GM19240 (cell line): ENCODE measurements around the gene MCFD2.

ENCODE experiments used
- DNase-seq: peaks from one replicate; pipeline ENCODE4 v3.0.0; 2011; ENCODE audit warnings: low spot score; ENCODE audit not compliant: insufficient read length

MCFD2 gene

DNA sequence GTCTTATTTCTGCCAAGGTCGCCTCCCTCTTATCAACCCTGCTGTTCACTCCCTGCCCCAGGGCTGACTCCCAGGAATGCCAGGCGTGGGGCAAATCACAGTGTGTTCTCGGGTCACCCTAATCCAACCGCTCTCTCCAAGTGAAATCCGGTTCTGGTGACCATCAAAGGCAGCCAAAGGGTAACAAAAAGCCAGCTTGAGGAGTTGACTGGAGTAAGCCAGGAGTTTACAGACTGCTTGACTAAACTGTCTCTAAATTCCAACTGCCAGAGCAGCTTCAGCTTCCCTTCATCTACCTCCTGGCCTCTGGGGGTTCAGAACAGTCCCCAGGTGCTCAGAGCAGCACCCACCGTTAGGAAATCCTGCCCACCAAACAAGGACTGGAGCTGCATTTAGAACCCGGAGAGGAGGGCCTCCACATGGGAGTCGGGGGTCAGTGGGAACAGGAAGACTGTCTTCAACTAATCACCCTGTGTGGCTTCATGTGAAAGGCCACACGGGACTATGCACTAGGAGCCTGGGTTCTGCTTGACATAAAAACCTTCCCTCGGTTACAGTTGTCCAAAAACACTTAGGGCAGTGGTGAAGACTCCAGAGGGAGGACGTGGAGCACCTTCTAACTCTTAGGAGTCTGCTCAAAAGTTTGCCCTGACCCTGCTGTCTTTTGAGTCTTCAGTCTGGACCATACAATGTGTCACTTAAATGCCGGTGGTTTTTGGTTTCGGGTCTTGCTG, 24.2 kb upstream of the MCFD2 start:
- DNase-seq = no peak

DNA sequence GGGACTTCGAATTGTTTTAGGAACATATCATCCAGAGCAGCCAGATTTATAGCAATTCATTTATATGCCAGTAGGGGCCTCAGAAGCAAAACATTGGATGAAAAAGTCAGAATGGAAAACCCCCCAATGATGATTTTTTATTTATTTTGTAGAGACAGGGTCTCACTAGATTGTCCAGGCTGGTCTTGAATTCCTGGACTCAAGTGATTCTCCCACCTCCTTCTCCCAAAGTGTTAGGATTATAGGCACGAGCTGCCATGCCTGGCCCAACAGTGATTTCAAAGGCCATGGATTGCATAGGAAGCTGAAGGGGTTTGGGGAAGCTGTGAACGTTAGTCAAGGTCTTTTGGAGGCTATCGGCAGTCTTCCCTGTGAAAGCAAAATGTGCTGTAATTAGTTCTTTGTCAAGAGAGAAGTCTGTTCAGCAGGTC, 21.9 kb upstream of the MCFD2 start:
- DNase-seq = no peak

DNA sequence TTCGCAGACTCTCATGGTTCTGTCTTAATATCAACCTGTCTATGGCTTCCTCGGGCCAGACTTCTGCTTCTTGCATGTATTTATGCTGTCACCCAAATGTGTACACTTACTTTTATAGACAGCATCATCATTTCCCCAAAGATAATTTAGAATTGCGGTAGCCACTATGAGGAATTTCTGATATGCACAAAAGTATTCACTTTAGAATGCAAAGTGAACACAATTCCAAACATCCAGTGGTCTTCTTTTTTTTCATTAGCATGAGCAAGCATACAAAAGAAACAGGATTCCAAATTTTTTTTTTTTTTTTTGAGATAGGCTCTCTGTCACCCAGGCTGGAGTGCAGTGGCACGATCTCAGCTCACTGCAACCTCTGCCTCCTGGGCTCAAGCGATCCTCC, 21.0 kb upstream of the MCFD2 start:
- no peak for DNase-seq

DNA sequence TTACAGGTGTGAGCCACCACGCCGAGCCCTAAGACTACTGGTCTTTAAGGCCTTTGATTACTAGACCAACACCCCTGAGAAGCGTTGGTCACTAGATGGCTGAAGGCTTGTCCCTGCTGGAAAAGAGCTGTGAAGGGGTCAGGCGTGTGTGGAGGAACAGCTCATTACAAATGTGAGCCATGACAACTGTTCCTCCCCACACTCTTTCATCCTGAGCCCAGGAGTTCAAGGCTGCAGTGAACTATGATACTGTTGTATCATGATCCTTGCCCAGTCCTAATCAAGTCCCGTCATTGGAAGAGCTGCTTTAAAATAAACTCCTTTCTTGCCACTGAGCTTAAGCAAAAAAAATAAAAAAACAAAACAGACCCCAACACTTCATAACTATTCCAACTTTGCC, 19.5 kb upstream of the MCFD2 start:
- DNase-seq = no peak

DNA sequence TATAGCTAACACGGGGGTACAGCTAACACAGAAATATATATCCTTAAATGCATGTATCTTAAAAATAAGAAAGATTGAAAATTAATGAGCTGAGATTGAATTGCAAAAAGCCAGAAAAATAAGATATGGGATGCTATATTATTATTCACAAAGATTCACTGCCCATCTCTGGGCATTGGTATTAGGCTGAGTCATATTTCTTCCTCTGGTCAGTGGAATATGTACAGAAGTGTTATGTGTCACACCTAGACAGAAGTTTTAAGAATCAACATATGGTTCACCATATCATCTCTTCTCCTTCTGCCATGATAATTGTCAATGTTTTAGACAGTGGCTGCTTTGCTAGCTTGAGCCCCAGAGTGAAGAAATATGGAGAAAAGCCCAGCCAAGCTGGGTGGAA, 14.0 kb upstream of the MCFD2 start:
- no peak for DNase-seq

DNA sequence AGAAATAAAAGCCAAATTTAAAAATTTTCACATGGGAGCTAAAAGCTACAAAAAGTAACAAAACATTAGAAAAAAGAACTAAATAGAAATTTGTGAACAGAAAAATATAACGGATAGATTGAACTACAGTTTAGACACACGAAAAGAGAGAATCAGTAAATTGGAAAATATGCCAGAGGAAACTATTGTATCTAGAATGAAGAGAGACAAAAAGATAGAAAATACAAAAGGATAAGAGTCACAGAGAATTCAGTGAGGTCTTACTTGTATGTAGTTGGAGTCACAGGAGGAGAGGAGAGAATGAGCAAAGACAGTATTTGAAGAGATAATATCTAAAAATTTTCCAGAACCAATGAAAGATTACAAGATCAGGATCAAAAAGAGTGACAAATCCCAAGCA, 11.3 kb upstream of the MCFD2 start:
- DNase-seq = no peak

DNA sequence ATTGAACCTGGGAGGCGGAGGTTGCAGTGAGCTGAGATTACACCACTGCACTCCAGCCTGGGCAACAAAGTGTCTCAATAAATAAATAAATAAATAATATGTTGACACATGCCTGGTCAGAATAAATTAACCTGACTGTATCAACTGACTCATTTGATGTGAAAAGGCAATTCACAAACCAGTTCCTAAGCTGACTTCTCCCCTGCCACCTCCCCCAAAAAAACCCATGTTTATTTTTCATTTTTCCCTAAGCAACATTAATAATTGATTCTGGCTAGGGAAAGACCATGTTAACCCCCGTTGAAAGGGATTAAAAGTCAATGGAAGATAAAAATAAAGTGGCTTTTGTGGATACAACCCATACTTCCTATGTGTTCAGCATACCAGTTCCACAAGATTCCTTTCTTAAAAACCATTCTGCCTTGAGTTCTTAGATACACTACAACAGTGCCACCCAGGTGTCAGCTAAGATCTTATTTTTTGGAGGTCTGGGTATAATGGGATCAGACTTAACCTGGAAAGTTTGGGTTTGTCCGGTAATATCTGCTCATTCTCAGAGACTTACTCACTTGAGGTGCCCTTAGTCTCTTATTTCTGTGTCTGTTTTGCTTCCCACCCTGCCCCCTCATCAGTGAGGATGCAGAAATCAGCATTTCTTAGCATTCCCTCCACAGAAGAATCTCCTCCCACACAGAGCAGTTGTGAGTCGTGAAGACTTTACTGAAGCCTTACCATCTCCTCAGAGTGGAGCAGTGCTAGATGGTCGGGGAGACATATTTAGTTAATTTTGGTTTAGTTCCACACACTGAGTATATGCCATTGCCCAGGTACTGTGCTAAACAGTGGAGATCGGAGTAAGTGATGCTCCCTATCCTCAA, 10.1 kb upstream of the MCFD2 start:
- no peak for DNase-seq

DNA sequence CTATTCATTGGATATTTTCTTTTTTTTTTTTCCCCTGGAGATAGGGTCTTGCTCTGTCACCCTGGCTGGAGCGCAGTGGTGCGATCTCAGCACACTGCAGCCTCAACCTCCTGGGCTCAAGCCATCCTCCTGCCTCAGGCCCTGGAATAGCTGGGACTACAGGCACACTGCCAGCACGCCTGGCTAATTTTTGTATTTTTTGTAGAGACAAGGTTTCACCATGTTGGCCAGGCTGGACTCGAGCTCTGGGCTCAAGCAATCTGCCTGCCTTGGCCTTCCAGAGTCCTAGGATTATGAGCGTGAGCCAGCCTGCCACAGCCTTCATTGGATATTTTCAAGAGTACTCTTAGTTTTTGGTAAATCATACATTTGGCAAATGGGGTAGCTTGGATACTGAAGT, 9.0 kb upstream of the MCFD2 start:
- no peak for DNase-seq

DNA sequence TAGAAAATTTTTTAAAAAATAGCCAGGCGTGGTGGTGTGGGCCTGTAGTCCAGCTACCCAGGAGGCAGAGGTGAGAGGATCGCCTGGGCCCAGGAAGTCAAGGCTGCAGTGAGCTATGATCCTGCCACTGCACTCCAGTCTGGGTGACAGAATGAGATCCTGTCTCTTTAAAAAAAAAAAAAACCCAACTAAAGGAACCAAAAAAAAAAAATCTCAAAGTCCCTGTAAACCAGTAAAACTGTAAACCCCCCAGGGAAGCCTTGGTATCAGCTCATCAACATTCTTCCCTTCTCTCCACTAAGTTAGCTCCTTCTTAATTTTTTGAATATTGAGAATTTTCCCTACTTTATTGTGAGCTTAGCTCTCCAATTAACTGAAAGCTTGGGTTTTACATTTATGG, 8.4 kb upstream of the MCFD2 start:
- no peak for DNase-seq

DNA sequence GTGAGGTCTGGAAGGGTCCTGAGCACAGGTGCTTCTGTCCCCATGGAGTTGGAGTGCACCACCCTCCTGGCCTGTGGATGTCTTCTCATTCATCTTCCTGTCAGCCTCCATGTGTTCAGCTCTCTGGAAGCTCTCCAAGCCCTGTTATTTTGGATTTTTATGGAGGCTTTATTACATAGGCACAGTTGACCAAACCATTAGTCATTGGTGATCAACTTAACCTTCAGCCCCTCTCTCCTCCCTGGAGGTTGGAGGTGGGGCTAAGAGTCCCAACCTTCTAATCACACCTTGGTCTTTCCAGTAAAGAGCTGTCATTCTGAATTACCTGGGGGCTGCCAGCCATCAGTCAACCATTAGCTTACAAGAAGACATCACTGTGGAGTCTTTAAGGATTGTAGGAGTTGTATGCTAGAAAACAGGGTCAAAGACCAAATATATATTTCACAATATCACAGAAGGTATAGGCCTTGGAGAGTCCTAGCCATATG, 7.5 kb upstream of the MCFD2 start:
- DNase-seq = no peak

DNA sequence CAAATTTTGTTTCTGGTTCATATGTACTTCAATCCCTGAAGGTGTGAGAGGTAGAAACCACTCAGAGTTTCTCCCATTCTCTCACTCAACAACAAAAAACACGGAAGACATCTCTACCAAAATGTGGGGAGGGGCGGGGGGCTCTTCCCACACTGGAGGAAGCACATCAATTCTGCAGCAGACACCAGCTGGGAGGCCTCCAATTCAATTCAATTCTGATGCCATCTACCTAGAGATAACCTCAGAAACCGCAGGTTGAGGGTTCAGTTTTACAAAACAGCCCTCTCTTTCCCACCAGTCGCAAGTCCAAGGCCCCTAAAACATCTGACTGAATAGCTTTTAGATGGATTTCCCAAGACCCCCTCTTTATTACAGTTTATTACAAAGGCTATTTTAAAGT, 7.0 kb upstream of the MCFD2 start:
- DNase-seq = no peak

DNA sequence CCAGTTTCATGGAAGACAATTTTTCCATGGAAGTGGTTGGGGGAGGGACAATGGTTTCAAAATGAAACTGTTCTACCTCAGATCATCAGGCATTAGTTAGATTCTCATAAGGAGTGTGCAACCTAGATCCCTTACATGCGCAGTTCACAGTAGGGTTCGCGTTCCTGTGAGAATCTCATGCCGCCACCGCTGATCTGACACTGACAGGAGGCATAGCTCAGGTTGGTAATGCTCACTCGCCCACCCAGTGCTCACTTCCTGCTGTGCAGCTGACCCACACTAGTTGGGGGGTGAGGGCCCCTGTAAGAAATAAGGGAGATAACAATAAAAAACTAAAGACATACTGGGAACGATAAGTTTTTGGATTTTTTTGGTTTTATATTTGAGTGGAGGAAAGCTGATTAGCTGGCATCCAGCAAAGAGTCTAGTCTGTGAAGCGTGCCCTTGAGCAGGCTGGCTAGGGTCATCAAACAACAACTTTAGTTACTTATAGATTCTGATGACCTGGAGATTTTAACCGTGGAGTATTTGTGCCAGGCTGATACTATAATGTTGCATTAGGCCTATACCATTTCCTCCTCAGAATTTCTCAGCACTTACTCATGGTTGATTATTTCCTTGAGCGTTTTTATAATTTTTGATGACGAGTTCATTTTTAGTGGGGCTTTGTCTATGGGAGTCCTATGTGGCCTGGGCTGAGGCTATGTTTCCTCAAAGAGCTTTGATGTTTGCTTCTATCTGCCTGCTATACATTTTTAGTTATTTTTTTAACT, 6.3 kb upstream of the MCFD2 start:
- no peak for DNase-seq

DNA sequence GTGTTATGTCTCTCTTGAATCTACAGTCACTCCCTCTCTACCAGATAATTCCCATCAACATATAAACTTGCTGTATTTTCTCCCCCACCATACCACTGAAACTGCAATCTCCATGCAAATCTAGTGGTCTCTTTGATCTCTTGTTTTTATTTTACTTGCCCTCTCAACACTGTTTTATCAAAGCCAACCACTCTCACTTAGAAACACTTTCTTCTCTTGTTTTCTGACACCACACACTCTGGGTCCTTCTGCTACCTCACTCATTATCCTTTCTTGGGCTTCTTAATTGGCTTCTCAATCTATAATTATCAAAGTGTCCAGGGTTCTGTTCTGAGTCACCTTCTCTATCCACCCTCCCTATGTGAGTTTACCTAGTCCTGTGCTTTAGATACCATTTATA, 2.0 kb upstream of the MCFD2 start:
- DNase-seq = no peak

DNA sequence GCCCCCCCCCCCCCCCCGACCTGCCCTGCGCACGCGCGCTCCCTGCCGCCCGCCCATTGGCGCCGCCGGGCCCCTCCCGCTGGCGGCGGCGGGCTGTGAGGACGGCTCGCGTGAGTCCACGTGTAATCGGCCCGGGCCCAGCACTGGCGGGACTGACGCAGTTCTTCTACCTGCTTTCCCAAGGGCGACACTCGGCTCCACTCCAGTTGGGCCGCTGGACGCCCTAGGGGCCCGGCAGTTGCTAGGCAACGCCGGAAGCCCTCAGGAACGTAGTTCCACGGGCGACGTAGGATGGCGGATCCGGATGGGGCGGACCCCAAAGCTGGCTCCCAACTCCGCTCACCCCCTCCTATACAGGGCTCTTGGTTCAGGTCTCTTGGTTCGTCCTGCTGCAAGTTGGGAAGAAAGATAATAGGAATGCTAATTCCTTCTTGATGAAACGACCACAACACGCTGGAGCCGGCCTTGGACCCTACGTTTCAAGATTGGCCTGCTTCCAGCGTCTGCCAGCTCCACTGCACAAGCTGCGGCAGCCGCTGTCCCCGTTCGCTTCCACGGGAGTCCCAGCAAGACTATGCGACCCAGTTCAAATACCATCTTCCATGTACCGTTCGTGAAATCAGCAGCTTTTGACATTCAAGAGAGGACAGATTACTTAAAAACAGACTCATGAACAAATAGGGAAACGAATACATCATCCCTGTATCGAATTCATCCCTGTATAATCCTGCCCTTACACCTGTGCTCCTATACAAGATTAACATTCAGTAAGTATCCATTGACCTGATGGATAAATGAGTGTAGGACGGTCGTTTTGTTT, 415 bp upstream of the MCFD2 start:
- DNase-seq = peak; percentile 70

DNA sequence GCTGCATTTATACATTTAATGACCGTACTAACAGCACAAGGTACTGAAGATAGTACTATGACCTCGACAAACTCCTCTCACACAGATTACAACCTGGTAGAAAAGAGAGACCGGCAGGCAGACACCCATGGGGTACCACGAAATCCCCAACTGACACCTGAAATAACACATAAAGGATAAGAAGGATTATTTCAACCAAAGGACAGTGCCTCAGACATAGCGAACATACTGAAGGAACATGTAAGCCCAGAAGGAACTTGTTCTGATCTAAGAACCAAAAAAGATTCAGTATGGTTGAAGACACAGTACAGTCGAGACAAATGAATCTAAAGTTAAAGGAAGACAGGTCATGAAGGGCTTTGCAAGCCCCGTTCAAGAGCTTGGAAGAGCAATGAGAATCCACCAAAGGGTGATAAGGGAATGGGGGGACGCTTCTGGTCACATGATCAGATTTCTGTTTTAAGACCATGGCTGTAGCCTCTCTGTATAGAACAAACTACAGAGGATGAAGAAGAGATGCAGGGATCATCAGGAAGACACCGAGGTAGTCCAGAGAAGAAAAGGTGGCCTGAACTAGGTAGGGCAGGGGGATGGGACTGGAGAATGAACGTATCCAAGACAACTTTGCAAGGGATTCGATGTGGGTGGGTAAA, 902 bp downstream of the MCFD2 start:
- DNase-seq = no peak

DNA sequence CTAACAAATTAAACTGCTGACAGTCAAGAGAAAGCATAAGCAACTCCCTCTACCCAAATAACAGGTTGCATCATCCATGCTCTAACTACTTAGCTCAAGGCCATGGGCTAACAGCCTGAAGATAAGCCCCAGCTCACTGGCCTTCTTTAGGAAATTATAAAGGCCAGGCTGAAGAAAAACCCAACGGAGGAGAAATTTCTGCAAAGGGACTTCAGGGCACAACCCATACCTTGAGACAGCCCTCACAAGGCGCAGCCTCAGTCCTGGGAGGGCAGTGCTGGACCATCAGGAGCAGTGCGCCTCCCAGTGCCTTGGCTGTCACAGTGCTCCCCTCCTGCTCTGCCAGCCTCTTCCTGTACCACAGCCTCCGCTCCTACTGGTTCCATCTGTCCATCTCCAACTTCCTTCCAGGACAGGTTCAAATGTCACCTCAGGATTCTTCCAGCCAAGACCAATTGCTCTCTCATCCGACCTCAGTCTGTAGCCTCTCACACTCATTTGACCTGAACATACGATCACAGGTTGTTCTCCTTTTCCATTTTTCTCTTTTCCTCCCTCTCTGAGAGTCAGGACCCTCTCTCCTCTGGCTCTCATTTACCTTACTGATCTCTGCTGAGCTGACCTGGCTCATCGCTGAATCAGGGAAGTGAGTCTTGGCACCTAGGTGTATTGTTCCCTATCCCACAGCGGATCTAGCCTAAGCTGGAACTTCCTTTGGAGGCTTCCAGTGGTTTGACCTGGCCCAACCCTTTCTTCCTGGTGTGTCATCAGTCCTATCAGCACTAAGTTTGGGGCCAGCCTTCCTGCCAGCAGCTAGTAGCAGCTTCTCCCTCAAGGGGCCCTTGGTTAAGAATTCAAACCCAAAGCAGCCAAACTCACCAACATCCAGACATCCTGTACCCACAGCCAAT, 1.9 kb downstream of the MCFD2 start:
- DNase-seq = no peak

DNA sequence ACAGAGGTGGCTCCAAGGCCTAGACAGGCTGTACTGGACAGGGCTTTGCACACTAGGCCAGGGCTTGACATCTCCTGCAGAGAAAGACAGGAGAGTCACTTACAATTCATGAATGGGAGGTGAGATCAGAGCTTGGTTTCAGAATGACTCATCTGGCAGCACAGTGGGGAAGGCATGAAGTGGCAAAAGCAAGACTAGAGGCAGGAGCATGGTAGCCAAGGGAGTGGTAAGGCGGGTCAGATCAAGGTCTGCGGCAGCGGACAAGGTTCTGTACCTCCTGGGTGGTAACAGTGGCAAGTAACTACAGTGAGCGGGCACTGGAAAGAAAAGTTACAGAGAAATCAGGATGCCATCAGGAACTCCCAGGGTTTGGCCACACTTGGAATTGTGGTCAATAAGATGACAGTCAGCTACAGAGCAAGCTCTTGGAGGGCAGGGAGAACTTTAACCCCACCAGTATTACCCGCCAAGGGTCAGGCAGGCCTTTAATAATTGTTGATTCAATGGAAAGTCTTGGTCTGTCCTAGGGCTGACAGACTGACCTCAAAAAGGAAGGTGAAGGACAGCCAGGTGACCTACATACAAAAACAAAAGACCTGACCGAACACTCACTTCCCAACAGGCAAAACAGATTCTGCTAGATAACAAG, 5.7 kb downstream of the MCFD2 start:
- DNase-seq = peak; percentile 45

DNA sequence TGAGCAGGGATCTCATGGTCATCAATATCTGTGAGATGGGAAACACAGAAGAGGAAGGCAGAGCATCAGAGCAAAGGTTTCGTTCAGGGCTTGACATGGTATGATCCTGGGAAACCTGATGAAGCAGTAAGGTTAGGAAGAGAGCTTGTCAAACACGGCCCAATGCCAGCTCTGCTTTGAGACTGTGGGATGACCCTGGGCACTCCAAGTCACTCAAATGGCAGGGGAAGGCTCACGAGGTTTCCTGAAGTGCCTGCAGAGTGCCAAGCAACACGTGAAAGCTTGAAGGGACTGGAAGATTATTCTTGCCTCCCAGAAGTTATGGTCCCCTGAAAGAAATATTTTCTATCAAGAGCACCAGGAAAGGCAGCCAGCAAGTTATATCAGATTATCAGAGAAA, 6.5 kb downstream of the MCFD2 start:
- no peak for DNase-seq
